ENCODE measurements around the gene STRN4.
"Not testable (repeated sequence)": the region's sequence is repeated elsewhere in the genome, so short reads cannot be mapped to it uniquely, and the experiment has no call there.

STRN4 gene

GRCh38 chr19:46715975-46716671 lies 30.1 kb downstream of the STRN4 start:
- peaks cover 25% of the 10 kb centered on the region for H3K36me3 ChIP-seq (ENCODE audit: insufficient read depth, insufficient read length, low read length)
- TF ChIP-seq YY1 (IDR thresholded peaks at IDR 0.05; ENCODE audit: insufficient read depth, insufficient read length): no peak
- no peaks in the 10 kb centered on the region for H3K9me3 ChIP-seq (ENCODE audit: insufficient read depth, low read length)
- peak overlapping the region; percentile 70 for H3K4me3 ChIP-seq (ENCODE audit: insufficient read length, low read depth)
- DNase-seq (ENCODE audit: low read depth, low spot score): no peak
- H3K27me3 ChIP-seq (ENCODE audit: insufficient read depth, insufficient read length): no peaks in the 10 kb centered on the region
- peaks cover 2% of the 10 kb centered on the region for H3K4me1 ChIP-seq (ENCODE audit: insufficient read depth, insufficient read length)
- peak overlapping the region; percentile 81 for H3K9ac ChIP-seq (ENCODE audit: insufficient read length, low read depth)

GRCh38 chr19:46715620-46715974 lies 30.7 kb downstream of the STRN4 start:
- Histone ChIP-seq H3K36me3 (ENCODE audit: insufficient read depth, insufficient read length, low read length) (peaks cover 23% of the 10 kb centered on the region), H3K4me3 (ENCODE audit: insufficient read length, low read depth) (peak overlapping the region; percentile 70), H3K9ac (ENCODE audit: insufficient read length, low read depth) (peak overlapping the region; percentile 81), H3K9me3 (ENCODE audit: insufficient read depth, low read length) (no peaks in the 10 kb centered on the region), H3K4me1 (ENCODE audit: insufficient read depth, insufficient read length) (peaks cover 2% of the 10 kb centered on the region), H3K27me3 (ENCODE audit: insufficient read depth, insufficient read length) (no peaks in the 10 kb centered on the region)
- no peak for TF ChIP-seq YY1 (IDR thresholded peaks at IDR 0.05; ENCODE audit: insufficient read depth, insufficient read length)
- no peak for TF ChIP-seq ZNF274 (IDR thresholded peaks at IDR 0.05; ENCODE audit: low read depth, low read length)
- TF ChIP-seq SUZ12 (IDR thresholded peaks at IDR 0.05; ENCODE audit: extremely low read depth, insufficient read depth, insufficient read length): no peak
- no peak for DNase-seq (ENCODE audit: low read depth, low spot score)

- Histone ChIP-seq H3K36me3 (ENCODE audit: insufficient read depth, insufficient read length, low read length) (peaks cover 25% of the 10 kb centered on the region), H3K4me1 (ENCODE audit: insufficient read depth, insufficient read length) (peaks cover 2% of the 10 kb centered on the region), H3K27me3 (ENCODE audit: insufficient read depth, insufficient read length) (no peaks in the 10 kb centered on the region), H3K9ac (ENCODE audit: insufficient read length, low read depth) (peak overlapping the region; percentile 64), H3K9me3 (ENCODE audit: insufficient read depth, low read length) (no peaks in the 10 kb centered on the region), H3K4me3 (ENCODE audit: insufficient read length, low read depth) (no peak overlapping the region)
- TF ChIP-seq YY1 (IDR thresholded peaks at IDR 0.05; ENCODE audit: insufficient read depth, insufficient read length) (no peak), SUZ12 (IDR thresholded peaks at IDR 0.05; ENCODE audit: extremely low read depth, insufficient read depth, insufficient read length) (no peak)
- no peak for DNase-seq (ENCODE audit: low read depth, low spot score)
Observed at GRCh38 chr19:46714444-46715106, 31.7 kb downstream of the STRN4 start.

GRCh38 chr19:46713781-46714443 lies 32.3 kb downstream of the STRN4 start:
- no peaks in the 10 kb centered on the region for H3K9me3 ChIP-seq (ENCODE audit: insufficient read depth, low read length)
- peaks cover 2% of the 10 kb centered on the region for H3K4me1 ChIP-seq (ENCODE audit: insufficient read depth, insufficient read length)
- H3K36me3 ChIP-seq (ENCODE audit: insufficient read depth, insufficient read length, low read length): peaks cover 25% of the 10 kb centered on the region
- H3K4me3 ChIP-seq (ENCODE audit: insufficient read length, low read depth): peak overlapping the region; percentile 45
- peak overlapping the region; percentile 67 for H3K9ac ChIP-seq (ENCODE audit: insufficient read length, low read depth)
- DNase-seq (ENCODE audit: low read depth, low spot score): peak; percentile 57
- no peak for TF ChIP-seq ZNF274 (IDR thresholded peaks at IDR 0.05; ENCODE audit: low read depth, low read length)
- no peak for TF ChIP-seq YY1 (IDR thresholded peaks at IDR 0.05; ENCODE audit: insufficient read depth, insufficient read length)
- TF ChIP-seq SUZ12 (IDR thresholded peaks at IDR 0.05; ENCODE audit: extremely low read depth, insufficient read depth, insufficient read length): no peak
- no peaks in the 10 kb centered on the region for H3K27me3 ChIP-seq (ENCODE audit: insufficient read depth, insufficient read length)

GRCh38 chr19:46712768-46713338 lies 33.4 kb downstream of the STRN4 start:
- H3K9ac ChIP-seq (ENCODE audit: insufficient read length, low read depth); H3K4me1 ChIP-seq (ENCODE audit: insufficient read depth, insufficient read length); H3K27me3 ChIP-seq (ENCODE audit: insufficient read depth, insufficient read length); H3K4me3 ChIP-seq (ENCODE audit: insufficient read length, low read depth); DNase-seq (ENCODE audit: low read depth, low spot score); H3K9me3 ChIP-seq (ENCODE audit: insufficient read depth, low read length): not testable (repeated sequence)
- peaks cover 20% of the 10 kb centered on the region for H3K36me3 ChIP-seq (ENCODE audit: insufficient read depth, insufficient read length, low read length)

GRCh38 chr19:46710687-46711086 lies 35.6 kb downstream of the STRN4 start:
- DNase-seq (ENCODE audit: low read depth, low spot score): no peak
- Histone ChIP-seq H3K4me3 (ENCODE audit: insufficient read length, low read depth) (no peak overlapping the region), H3K36me3 (ENCODE audit: insufficient read depth, insufficient read length, low read length) (peaks cover 27% of the 10 kb centered on the region), H3K9me3 (ENCODE audit: insufficient read depth, low read length) (no peaks in the 10 kb centered on the region), H3K4me1 (ENCODE audit: insufficient read depth, insufficient read length) (no peaks in the 10 kb centered on the region), H3K27me3 (ENCODE audit: insufficient read depth, insufficient read length) (no peaks in the 10 kb centered on the region), H3K9ac (ENCODE audit: insufficient read length, low read depth) (no peak overlapping the region)
- TF ChIP-seq YY1 (IDR thresholded peaks at IDR 0.05; ENCODE audit: insufficient read depth, insufficient read length) (no peak), SUZ12 (IDR thresholded peaks at IDR 0.05; ENCODE audit: extremely low read depth, insufficient read depth, insufficient read length) (no peak), ZNF274 (IDR thresholded peaks at IDR 0.05; ENCODE audit: low read depth, low read length) (no peak)

- TF ChIP-seq SUZ12 (IDR thresholded peaks at IDR 0.05; ENCODE audit: extremely low read depth, insufficient read depth, insufficient read length): no peak
- no peak for TF ChIP-seq ZNF274 (IDR thresholded peaks at IDR 0.05; ENCODE audit: low read depth, low read length)
- TF ChIP-seq YY1 (IDR thresholded peaks at IDR 0.05; ENCODE audit: insufficient read depth, insufficient read length): no peak
- no peak for DNase-seq (ENCODE audit: low read depth, low spot score)
- no peaks in the 10 kb centered on the region for H3K9me3 ChIP-seq (ENCODE audit: insufficient read depth, low read length)
- H3K27me3 ChIP-seq (ENCODE audit: insufficient read depth, insufficient read length): no peaks in the 10 kb centered on the region
- H3K4me3 ChIP-seq (ENCODE audit: insufficient read length, low read depth): no peak overlapping the region
- H3K9ac ChIP-seq (ENCODE audit: insufficient read length, low read depth): peak overlapping the region; percentile 26
- H3K4me1 ChIP-seq (ENCODE audit: insufficient read depth, insufficient read length): no peaks in the 10 kb centered on the region
- peaks cover 54% of the 10 kb centered on the region for H3K36me3 ChIP-seq (ENCODE audit: insufficient read depth, insufficient read length, low read length)
Observed at GRCh38 chr19:46704379-46705076, 41.7 kb downstream of the STRN4 start.
